Renal cortical epithelial cell (primary cell): ENCODE data around the gene CLMN. TPM values are rescaled to one million over a fixed set of nuclear protein-coding genes. Genes with fewer than 3 reads are reported as not detected.

Experiments used
- DNase-seq: peaks from one replicate; pipeline ENCODE4 v3.0.0-alpha.2; 2011; ENCODE audit warnings: low read depth
- total RNA-seq: library from RNA; depleted of rRNA; stranded (reverse); fragments of >200 nt; gene quantifications from 2 replicates; pipeline ENCODE4 v1.2.3, GENCODE V29; 2014

CLMN gene
- total RNA-seq, result 19.6 and 30.3 TPM in 2 replicates

GRCh38 chr14:95319312-95320077 is at the start of gene CLMN:
Gene CLMN, minus strand, starts transcription at chr14:95319908. Its CDS starts 116 bp downstream, at chr14:95319792.
- DNase-seq, result no peak

GRCh38 chr14:95365401-95365800 is 45.7 kb upstream of the CLMN start:
- DNase-seq, result peak; percentile 71

GRCh38 chr14:95364481-95365209 is 44.9 kb upstream of the CLMN start:
- DNase-seq, result no peak

- no peak for DNase-seq
These were observed 43.8 kb upstream of the CLMN start for GRCh38 chr14:95363468-95363954.

- no peak for DNase-seq
These were observed 42.4 kb upstream of the CLMN start for GRCh38 chr14:95362138-95362494.

- peak; percentile 21 for DNase-seq
These were observed 41.8 kb upstream of the CLMN start for GRCh38 chr14:95361373-95362137.

GRCh38 chr14:95360828-95361227 is 41.1 kb upstream of the CLMN start:
- no peak for DNase-seq

- peak; percentile 87 for DNase-seq
These were observed 40.5 kb upstream of the CLMN start for GRCh38 chr14:95359994-95360826.

- DNase-seq, result no peak
These were observed 36.6 kb upstream of the CLMN start for GRCh38 chr14:95356245-95356869.

- DNase-seq, result no peak
These were observed 35.7 kb upstream of the CLMN start for GRCh38 chr14:95355422-95355821.

GRCh38 chr14:95354834-95355233 is 35.1 kb upstream of the CLMN start:
- no peak for DNase-seq

GRCh38 chr14:95353664-95354063 is 34.0 kb upstream of the CLMN start:
- DNase-seq, result no peak

- DNase-seq, result no peak
These were observed 33.3 kb upstream of the CLMN start for GRCh38 chr14:95353007-95353406.

GRCh38 chr14:95352481-95352880 is 32.8 kb upstream of the CLMN start:
- DNase-seq, result no peak

GRCh38 chr14:95349241-95349640 is 29.5 kb upstream of the CLMN start:
- DNase-seq, result no peak

- no peak for DNase-seq
These were observed 28.8 kb upstream of the CLMN start for GRCh38 chr14:95348395-95349080.

GRCh38 chr14:95346820-95347219 is 27.1 kb upstream of the CLMN start:
- peak; percentile 53 for DNase-seq

- DNase-seq, result no peak
These were observed 26.6 kb upstream of the CLMN start for GRCh38 chr14:95346266-95346665.

- no peak for DNase-seq
These were observed 25.3 kb upstream of the CLMN start for GRCh38 chr14:95345032-95345431.

- DNase-seq, result no peak
These were observed 24.8 kb upstream of the CLMN start for GRCh38 chr14:95344536-95344935.
